K562 (cell line): ENCODE measurements around the gene LHX3. TPM values are rescaled to one million over a fixed set of nuclear protein-coding genes. Genes with fewer than 3 reads are reported as not detected.

Experiments
- CBFB ChIP-seq: sonication (generic); formaldehyde crosslinking; IDR thresholded peaks from 2 replicates; pipeline ENCODE4 v1.4.0; 2020; ENCODE audit warnings: mild to moderate bottlenecking, missing genetic modification reagents
- CBX1 ChIP-seq: sonication (generic); IDR thresholded peaks from 2 replicates; pipeline ENCODE4 v1.6.1; 2016; ENCODE audit warnings: antibody characterized with exemption, low read depth, mild to moderate bottlenecking
- TFAM ChIP-seq: fragments of 250-450 bp; sonication (Bioruptor Pico); conservative IDR thresholded peaks from 2 replicates; pipeline ENCODE4 v1.5.0; 2021; ENCODE audit warnings: mild to moderate bottlenecking, moderate library complexity
- ZNF311 ChIP-seq: fragments of 250-450 bp; sonication (Bioruptor Pico); IDR thresholded peaks from 2 replicates; pipeline ENCODE4 v1.4.0; 2020; ENCODE audit warnings: mild to moderate bottlenecking, moderate library complexity
- polyA plus RNA-seq, 8 experiments: library from polyadenylated mRNA; depleted of rRNA in 4 of 8; stranded (reverse) in 5 of 8; unstranded in 3 of 8; fragments of >200 nt; fragmentation: Nextera tagmentation in 2 of 8; fragmentation: Illumina TruSeq in 1 of 8; extraction: Ambion mirVana in 2 of 8; extraction: Trizol in 1 of 8; gene quantifications; 2 replicates each; pipeline versions ENCODE4 v1.2.1 to v1.2.3, GENCODE V29; 2011 to 2014; ENCODE audit warnings: inconsistent platforms in 1 of 8, missing spikeins in 1 of 8
- total RNA-seq, 7 experiments: library from RNA; depleted of rRNA in 6 of 7; stranded (reverse); fragments of >200 nt in 6 of 7; fragmentation: Illumina TruSeq in 2 of 7; extraction: Trizol in 2 of 7; gene quantifications; 2 replicates each; pipeline versions ENCODE4 v1.2.1 to v1.2.3, GENCODE V29; 2011 to 2021; ENCODE audit warnings: low replicate concordance in 1 of 7
- TF ChIP-seq, protein P1 (sequence below): fragments of 250-450 bp; sonication (Bioruptor Pico); IDR thresholded peaks from 2 replicates; pipeline ENCODE4 v1.4.0; 2020
- TF ChIP-seq, protein P2 (sequence below): fragments of 250-450 bp; sonication (Bioruptor Pico); IDR thresholded peaks from 2 replicates; pipeline ENCODE4 v1.8.0; 2022; ENCODE audit warnings: inconsistent platforms
- TF ChIP-seq, protein P3 (sequence below): fragments of 450-650 bp; IDR thresholded peaks from 2 replicates; pipeline ENCODE4 v1.6.1; 2016; ENCODE audit warnings: mild to moderate bottlenecking, moderate library complexity
- TF ChIP-seq, protein P4 (sequence below): sonication (generic); formaldehyde crosslinking; IDR thresholded peaks from 2 replicates; pipeline ENCODE4 v1.8.0; 2022; ENCODE audit warnings: missing genetic modification reagents, mild to moderate bottlenecking, borderline replicate concordance

The LHX3 gene
- total and polyA plus RNA-seq, 9 of the 15 experiments (the other 6 are each of a cell fraction or from before 2014, with no cell fraction given): 0.09 TPM; not detected in 8

DNA sequence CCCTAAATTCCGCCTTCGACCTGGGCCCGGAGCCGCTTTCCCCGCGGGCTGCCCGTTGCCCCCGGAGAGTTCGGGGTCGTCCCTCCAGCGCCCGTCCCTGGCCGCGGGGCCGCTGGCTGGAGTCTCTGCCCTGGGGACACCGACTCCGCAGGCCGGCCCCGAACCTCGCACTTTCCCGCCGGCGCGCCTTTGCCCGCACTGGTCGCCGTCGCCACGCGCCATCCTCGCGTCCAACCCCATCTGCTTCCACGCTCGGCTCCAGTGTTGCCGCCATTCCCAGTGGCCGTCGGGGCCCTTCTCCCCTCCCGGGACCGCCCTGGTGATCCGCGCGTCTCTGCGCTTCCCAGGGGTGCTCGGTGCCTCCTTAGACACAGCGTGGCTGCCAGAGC is 11.0 kb downstream of the LHX3 start (continued):
- TF ChIP-seq, protein P1, sequence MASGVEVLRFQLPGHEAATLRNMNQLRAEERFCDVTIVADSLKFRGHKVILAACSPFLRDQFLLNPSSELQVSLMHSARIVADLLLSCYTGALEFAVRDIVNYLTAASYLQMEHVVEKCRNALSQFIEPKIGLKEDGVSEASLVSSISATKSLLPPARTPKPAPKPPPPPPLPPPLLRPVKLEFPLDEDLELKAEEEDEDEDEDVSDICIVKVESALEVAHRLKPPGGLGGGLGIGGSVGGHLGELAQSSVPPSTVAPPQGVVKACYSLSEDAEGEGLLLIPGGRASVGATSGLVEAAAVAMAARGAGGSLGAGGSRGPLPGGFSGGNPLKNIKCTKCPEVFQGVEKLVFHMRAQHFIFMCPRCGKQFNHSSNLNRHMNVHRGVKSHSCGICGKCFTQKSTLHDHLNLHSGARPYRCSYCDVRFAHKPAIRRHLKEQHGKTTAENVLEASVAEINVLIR: no peak
- TF ChIP-seq CBX1: no peak
- TF ChIP-seq, protein P2, sequence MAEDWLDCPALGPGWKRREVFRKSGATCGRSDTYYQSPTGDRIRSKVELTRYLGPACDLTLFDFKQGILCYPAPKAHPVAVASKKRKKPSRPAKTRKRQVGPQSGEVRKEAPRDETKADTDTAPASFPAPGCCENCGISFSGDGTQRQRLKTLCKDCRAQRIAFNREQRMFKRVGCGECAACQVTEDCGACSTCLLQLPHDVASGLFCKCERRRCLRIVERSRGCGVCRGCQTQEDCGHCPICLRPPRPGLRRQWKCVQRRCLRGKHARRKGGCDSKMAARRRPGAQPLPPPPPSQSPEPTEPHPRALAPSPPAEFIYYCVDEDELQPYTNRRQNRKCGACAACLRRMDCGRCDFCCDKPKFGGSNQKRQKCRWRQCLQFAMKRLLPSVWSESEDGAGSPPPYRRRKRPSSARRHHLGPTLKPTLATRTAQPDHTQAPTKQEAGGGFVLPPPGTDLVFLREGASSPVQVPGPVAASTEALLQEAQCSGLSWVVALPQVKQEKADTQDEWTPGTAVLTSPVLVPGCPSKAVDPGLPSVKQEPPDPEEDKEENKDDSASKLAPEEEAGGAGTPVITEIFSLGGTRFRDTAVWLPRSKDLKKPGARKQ (CRISPR knock-in tag): peak; percentile 75; the same call in 1 of the 2 replicates
- no peak for TF ChIP-seq TFAM (CRISPR knock-in tag)
- no peak for TF ChIP-seq ZNF311 (CRISPR knock-in tag)
- TF ChIP-seq CBFB (CRISPR knock-in tag): no peak
- TF ChIP-seq, protein P3, sequence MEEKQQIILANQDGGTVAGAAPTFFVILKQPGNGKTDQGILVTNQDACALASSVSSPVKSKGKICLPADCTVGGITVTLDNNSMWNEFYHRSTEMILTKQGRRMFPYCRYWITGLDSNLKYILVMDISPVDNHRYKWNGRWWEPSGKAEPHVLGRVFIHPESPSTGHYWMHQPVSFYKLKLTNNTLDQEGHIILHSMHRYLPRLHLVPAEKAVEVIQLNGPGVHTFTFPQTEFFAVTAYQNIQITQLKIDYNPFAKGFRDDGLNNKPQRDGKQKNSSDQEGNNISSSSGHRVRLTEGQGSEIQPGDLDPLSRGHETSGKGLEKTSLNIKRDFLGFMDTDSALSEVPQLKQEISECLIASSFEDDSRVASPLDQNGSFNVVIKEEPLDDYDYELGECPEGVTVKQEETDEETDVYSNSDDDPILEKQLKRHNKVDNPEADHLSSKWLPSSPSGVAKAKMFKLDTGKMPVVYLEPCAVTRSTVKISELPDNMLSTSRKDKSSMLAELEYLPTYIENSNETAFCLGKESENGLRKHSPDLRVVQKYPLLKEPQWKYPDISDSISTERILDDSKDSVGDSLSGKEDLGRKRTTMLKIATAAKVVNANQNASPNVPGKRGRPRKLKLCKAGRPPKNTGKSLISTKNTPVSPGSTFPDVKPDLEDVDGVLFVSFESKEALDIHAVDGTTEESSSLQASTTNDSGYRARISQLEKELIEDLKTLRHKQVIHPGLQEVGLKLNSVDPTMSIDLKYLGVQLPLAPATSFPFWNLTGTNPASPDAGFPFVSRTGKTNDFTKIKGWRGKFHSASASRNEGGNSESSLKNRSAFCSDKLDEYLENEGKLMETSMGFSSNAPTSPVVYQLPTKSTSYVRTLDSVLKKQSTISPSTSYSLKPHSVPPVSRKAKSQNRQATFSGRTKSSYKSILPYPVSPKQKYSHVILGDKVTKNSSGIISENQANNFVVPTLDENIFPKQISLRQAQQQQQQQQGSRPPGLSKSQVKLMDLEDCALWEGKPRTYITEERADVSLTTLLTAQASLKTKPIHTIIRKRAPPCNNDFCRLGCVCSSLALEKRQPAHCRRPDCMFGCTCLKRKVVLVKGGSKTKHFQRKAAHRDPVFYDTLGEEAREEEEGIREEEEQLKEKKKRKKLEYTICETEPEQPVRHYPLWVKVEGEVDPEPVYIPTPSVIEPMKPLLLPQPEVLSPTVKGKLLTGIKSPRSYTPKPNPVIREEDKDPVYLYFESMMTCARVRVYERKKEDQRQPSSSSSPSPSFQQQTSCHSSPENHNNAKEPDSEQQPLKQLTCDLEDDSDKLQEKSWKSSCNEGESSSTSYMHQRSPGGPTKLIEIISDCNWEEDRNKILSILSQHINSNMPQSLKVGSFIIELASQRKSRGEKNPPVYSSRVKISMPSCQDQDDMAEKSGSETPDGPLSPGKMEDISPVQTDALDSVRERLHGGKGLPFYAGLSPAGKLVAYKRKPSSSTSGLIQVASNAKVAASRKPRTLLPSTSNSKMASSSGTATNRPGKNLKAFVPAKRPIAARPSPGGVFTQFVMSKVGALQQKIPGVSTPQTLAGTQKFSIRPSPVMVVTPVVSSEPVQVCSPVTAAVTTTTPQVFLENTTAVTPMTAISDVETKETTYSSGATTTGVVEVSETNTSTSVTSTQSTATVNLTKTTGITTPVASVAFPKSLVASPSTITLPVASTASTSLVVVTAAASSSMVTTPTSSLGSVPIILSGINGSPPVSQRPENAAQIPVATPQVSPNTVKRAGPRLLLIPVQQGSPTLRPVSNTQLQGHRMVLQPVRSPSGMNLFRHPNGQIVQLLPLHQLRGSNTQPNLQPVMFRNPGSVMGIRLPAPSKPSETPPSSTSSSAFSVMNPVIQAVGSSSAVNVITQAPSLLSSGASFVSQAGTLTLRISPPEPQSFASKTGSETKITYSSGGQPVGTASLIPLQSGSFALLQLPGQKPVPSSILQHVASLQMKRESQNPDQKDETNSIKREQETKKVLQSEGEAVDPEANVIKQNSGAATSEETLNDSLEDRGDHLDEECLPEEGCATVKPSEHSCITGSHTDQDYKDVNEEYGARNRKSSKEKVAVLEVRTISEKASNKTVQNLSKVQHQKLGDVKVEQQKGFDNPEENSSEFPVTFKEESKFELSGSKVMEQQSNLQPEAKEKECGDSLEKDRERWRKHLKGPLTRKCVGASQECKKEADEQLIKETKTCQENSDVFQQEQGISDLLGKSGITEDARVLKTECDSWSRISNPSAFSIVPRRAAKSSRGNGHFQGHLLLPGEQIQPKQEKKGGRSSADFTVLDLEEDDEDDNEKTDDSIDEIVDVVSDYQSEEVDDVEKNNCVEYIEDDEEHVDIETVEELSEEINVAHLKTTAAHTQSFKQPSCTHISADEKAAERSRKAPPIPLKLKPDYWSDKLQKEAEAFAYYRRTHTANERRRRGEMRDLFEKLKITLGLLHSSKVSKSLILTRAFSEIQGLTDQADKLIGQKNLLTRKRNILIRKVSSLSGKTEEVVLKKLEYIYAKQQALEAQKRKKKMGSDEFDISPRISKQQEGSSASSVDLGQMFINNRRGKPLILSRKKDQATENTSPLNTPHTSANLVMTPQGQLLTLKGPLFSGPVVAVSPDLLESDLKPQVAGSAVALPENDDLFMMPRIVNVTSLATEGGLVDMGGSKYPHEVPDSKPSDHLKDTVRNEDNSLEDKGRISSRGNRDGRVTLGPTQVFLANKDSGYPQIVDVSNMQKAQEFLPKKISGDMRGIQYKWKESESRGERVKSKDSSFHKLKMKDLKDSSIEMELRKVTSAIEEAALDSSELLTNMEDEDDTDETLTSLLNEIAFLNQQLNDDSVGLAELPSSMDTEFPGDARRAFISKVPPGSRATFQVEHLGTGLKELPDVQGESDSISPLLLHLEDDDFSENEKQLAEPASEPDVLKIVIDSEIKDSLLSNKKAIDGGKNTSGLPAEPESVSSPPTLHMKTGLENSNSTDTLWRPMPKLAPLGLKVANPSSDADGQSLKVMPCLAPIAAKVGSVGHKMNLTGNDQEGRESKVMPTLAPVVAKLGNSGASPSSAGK: peak; percentile 38; the same call in 1 of the 2 replicates
- TF ChIP-seq, protein P4, sequence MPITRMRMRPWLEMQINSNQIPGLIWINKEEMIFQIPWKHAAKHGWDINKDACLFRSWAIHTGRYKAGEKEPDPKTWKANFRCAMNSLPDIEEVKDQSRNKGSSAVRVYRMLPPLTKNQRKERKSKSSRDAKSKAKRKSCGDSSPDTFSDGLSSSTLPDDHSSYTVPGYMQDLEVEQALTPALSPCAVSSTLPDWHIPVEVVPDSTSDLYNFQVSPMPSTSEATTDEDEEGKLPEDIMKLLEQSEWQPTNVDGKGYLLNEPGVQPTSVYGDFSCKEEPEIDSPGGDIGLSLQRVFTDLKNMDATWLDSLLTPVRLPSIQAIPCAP (CRISPR knock-in tag): no peak
